ENCODE measurements around the gene KPNA6. TPM values are rescaled to one million over a fixed set of nuclear protein-coding genes. Genes with fewer than 3 reads are reported as not detected.

KPNA6 gene
- total RNA-seq, 1 experiment from 2014 or later: 116 TPM

DNA sequence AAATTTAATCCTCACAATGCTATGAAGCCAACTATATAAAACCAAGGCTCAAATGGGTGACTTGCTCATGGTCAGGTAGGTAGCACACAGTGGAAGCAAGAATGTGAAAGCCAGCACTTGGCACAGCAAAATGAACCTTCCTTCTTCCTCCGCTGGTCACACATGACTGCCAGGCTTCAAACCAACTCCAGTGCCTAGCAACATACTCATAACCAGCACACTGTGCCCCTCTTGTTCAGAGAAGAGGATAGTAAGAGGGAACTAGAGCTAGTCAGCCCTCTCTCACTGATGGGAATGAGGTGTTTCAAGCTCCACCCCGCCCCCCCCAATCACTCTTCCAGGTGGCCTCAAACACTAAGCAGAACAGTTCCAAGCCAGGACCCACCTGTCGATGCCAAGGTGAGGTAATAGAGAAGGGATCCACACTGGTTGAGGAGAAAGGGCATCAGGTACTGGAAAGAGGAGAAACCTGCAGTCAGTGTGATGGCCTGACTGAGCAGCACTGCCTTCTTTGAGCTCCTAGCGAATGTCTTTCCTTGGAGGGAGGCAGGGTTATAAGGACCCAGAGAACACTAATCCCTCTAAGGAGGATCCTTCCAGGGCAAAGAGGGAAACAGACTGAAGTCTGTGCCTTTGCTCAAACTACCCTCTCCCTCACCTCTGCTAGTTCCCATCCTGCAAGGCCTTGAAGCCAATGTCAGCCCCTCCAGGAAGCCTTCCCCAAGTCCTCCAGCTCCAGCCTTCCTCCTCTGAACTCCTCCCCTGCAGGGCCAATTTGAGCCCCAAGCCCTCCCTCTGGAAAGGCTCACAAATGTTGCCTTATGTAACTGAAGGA, 113.1 kb downstream of the KPNA6 start:
- in situ Hi-C loops (cut with HindIII; ENCODE audit: low pct_unique_long_range_greater_than_20kb, low sequenced_read_pairs) (no loop called here), intact Hi-C loops (cut with micrococcal nuclease; ENCODE audit: unreplicated experiment) (loop anchor here (1.0 kb wide), 1 partner anchor 95 kb away; no protein-coding TSS in a partner anchor)
- H3K9me3 ChIP-seq (ENCODE audit: control insufficient read depth, insufficient read depth, low read depth, low read length): no peaks in the 10 kb centered on the region
- no peak for ATAC-seq
- H3K4me1 ChIP-seq (ENCODE audit: control insufficient read depth, insufficient read depth, low read length): peaks cover 19% of the 10 kb centered on the region
- ChIA-PET POLR2A (no interaction called here), CTCF (interaction anchor here (0.5 kb wide), 1 partner anchor 17 kb away, joined by 3 read pairs; no protein-coding TSS in a partner anchor)
- DNase-seq (ENCODE audit: low read depth, low spot score): no peak
- H3K36me3 ChIP-seq (ENCODE audit: control insufficient read depth, insufficient read depth, low read length): peaks cover 11% of the 10 kb centered on the region
- BruUV-seq (replicated peaks): no TSS peak
- peak overlapping the region; percentile 98 for H3K27ac ChIP-seq (ENCODE audit: low read length)
- H3K4me3 ChIP-seq (ENCODE audit: low read depth in 2 of 2, low read length in 2 of 2): peak overlapping the region; percentile 95 to 99
- no peaks in the 10 kb centered on the region for H3K27me3 ChIP-seq (ENCODE audit: control insufficient read depth, insufficient read depth, low read length)
- TF ChIP-seq TCF7L2 (IDR thresholded peaks at IDR 0.05; ENCODE audit: low read depth, low read length): no peak
- TF ChIP-seq, protein P1, sequence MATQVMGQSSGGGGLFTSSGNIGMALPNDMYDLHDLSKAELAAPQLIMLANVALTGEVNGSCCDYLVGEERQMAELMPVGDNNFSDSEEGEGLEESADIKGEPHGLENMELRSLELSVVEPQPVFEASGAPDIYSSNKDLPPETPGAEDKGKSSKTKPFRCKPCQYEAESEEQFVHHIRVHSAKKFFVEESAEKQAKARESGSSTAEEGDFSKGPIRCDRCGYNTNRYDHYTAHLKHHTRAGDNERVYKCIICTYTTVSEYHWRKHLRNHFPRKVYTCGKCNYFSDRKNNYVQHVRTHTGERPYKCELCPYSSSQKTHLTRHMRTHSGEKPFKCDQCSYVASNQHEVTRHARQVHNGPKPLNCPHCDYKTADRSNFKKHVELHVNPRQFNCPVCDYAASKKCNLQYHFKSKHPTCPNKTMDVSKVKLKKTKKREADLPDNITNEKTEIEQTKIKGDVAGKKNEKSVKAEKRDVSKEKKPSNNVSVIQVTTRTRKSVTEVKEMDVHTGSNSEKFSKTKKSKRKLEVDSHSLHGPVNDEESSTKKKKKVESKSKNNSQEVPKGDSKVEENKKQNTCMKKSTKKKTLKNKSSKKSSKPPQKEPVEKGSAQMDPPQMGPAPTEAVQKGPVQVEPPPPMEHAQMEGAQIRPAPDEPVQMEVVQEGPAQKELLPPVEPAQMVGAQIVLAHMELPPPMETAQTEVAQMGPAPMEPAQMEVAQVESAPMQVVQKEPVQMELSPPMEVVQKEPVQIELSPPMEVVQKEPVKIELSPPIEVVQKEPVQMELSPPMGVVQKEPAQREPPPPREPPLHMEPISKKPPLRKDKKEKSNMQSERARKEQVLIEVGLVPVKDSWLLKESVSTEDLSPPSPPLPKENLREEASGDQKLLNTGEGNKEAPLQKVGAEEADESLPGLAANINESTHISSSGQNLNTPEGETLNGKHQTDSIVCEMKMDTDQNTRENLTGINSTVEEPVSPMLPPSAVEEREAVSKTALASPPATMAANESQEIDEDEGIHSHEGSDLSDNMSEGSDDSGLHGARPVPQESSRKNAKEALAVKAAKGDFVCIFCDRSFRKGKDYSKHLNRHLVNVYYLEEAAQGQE (IDR thresholded peaks at IDR 0.05; ENCODE audit: insufficient read depth in 1 of 2, low read depth in 2 of 2, low read length in 1 of 2): no peak
- TF ChIP-seq POLR2AphosphoS5 (IDR thresholded peaks at IDR 0.05; ENCODE audit: low read depth, low read length): no peak
- TF ChIP-seq, protein P2, sequence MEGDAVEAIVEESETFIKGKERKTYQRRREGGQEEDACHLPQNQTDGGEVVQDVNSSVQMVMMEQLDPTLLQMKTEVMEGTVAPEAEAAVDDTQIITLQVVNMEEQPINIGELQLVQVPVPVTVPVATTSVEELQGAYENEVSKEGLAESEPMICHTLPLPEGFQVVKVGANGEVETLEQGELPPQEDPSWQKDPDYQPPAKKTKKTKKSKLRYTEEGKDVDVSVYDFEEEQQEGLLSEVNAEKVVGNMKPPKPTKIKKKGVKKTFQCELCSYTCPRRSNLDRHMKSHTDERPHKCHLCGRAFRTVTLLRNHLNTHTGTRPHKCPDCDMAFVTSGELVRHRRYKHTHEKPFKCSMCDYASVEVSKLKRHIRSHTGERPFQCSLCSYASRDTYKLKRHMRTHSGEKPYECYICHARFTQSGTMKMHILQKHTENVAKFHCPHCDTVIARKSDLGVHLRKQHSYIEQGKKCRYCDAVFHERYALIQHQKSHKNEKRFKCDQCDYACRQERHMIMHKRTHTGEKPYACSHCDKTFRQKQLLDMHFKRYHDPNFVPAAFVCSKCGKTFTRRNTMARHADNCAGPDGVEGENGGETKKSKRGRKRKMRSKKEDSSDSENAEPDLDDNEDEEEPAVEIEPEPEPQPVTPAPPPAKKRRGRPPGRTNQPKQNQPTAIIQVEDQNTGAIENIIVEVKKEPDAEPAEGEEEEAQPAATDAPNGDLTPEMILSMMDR (IDR thresholded peaks at IDR 0.05): no peak
- TF ChIP-seq SIN3A (IDR thresholded peaks at IDR 0.05; ENCODE audit: borderline replicate concordance, insufficient read depth, low read depth, low read length): no peak

- CTCF ChIA-PET: no interaction called here
- TF ChIP-seq, protein P1 (IDR thresholded peaks at IDR 0.05; ENCODE audit: insufficient read depth in 1 of 2, low read depth in 2 of 2, low read length in 1 of 2): no peak
Measured at GRCh38 chr1:32221581-32221979, 113.7 kb downstream of the KPNA6 start.

More at GRCh38 chr1:32221581-32221979, 113.7 kb downstream of the KPNA6 start:
- no peaks in the 10 kb centered on the region for H3K27me3 ChIP-seq (ENCODE audit: control insufficient read depth, insufficient read depth, low read length)
- in situ Hi-C loops (cut with HindIII; ENCODE audit: low pct_unique_long_range_greater_than_20kb, low sequenced_read_pairs): no loop called here
- ATAC-seq (no peak), DNase-seq (ENCODE audit: low read depth, low spot score) (no peak)
- intact Hi-C loops (cut with micrococcal nuclease; ENCODE audit: unreplicated experiment): loop anchor here (1.0 kb wide), 1 partner anchor 95 kb away; no protein-coding TSS in a partner anchor
- H3K36me3 ChIP-seq (ENCODE audit: control insufficient read depth, insufficient read depth, low read length): peaks cover 15% of the 10 kb centered on the region
- peak overlapping the region; percentile 95 to 99 for H3K4me3 ChIP-seq (ENCODE audit: low read depth in 2 of 2, low read length in 2 of 2)
- H3K9me3 ChIP-seq (ENCODE audit: control insufficient read depth, insufficient read depth, low read depth, low read length): no peaks in the 10 kb centered on the region
- BruUV-seq (replicated peaks): no TSS peak
- H3K27ac ChIP-seq (ENCODE audit: low read length): peak overlapping the region; percentile 98
- H3K4me1 ChIP-seq (ENCODE audit: control insufficient read depth, insufficient read depth, low read length): peaks cover 19% of the 10 kb centered on the region
- POLR2A ChIA-PET: interaction anchor here (0.6 to 0.7 kb wide), 2 partner anchors 75 to 173 kb away, joined by 3 to 8 read pairs; partner anchors contain the start of gene BSDC1

Data from Panc1 (cell line).